ENCODE measurements around the gene CCDC91. TPM values are rescaled to one million over a fixed set of nuclear protein-coding genes. Genes with fewer than 3 reads are reported as not detected.

Gene CCDC91
- total RNA-seq, 1 donor from 2014 or later, result 12.3 TPM

DNA sequence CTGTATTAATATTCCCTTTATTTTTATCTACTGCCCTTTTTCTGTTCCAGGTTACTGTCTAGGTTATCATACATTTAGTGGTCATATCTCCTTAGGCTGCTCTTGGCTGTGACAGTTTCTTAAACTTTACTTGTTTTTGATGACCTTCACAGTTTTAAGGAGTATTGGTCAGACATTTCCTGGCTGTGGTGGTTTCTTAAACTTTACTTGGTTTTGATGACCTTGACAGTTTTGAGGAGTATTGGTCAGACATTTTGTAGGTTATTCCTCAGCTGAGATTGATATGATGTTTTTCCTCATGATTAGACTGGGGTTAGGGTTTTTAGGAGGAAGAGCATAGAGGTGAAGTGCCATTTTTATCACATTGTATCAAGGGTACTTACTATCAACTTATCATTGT is 36.4 kb downstream of the CCDC91 start:
- Mint-ChIP-seq H3K4me3 (ENCODE audit: unreplicated experiment) (no peak overlapping the region), H3K4me1 (ENCODE audit: unreplicated experiment) (no peaks in the 10 kb centered on the region), H3K27me3 (ENCODE audit: unreplicated experiment) (no peaks in the 10 kb centered on the region), H3K36me3 (ENCODE audit: low read depth, unreplicated experiment) (peaks cover 6% of the 10 kb centered on the region), H3K9me3 (ENCODE audit: unreplicated experiment) (no peaks in the 10 kb centered on the region), H3K27ac (ENCODE audit: unreplicated experiment) (no peak overlapping the region)
- DNase-seq (ENCODE audit: low spot score), result no peak
- TF ChIP-seq, protein P1, sequence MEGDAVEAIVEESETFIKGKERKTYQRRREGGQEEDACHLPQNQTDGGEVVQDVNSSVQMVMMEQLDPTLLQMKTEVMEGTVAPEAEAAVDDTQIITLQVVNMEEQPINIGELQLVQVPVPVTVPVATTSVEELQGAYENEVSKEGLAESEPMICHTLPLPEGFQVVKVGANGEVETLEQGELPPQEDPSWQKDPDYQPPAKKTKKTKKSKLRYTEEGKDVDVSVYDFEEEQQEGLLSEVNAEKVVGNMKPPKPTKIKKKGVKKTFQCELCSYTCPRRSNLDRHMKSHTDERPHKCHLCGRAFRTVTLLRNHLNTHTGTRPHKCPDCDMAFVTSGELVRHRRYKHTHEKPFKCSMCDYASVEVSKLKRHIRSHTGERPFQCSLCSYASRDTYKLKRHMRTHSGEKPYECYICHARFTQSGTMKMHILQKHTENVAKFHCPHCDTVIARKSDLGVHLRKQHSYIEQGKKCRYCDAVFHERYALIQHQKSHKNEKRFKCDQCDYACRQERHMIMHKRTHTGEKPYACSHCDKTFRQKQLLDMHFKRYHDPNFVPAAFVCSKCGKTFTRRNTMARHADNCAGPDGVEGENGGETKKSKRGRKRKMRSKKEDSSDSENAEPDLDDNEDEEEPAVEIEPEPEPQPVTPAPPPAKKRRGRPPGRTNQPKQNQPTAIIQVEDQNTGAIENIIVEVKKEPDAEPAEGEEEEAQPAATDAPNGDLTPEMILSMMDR (IDR thresholded peaks at IDR 0.05; ENCODE audit: unreplicated experiment), result no peak

DNA sequence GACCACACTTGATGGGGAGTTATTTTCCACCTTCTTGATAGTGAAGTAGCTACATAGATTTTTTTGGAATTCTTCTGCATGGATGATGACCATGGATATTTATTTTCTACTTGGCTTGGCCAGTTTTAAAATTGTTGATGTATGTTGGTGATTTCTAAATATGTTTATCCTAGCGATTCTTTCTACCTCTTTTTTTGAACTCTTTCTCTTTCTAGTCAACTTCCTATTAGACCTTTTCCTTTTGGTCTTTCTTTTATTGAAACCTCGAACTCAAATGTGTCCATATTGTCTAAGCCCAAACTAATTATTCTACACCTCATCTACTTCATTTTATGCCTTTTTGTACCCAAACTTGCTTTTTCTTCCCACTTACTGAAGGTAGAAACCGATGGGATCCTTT is 37.0 kb downstream of the CCDC91 start:
- no peaks in the 10 kb centered on the region for H3K9me3 Mint-ChIP-seq (ENCODE audit: unreplicated experiment)
- DNase-seq (ENCODE audit: low spot score), result no peak

DNA sequence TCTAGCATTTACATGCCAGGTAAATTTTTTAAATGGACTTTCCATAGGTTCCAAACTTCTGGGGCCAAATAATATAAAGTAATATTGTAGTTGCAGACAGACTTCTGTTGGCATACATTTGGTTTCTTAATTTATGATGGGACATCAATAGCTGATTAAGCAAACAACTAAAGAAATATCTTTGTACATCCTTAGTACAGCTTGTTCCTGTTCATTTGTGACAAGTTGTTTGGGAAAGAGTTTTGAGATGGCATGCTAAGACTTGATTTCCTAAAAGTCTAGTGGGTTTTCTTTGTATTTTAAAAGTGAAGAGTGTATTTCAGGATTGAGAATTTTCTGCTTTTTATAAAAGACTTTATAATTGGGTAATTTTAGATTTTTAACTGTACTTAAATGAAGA is 41.0 kb downstream of the CCDC91 start:
- DNase-seq (ENCODE audit: low spot score), result no peak
- Mint-ChIP-seq H3K27me3 (ENCODE audit: unreplicated experiment) (no peaks in the 10 kb centered on the region), H3K9me3 (ENCODE audit: unreplicated experiment) (no peaks in the 10 kb centered on the region), H3K27ac (ENCODE audit: unreplicated experiment) (no peak overlapping the region), H3K36me3 (ENCODE audit: low read depth, unreplicated experiment) (no peaks in the 10 kb centered on the region), H3K4me1 (ENCODE audit: unreplicated experiment) (no peaks in the 10 kb centered on the region), H3K4me3 (ENCODE audit: unreplicated experiment) (no peak overlapping the region)
- TF ChIP-seq, protein P1 (IDR thresholded peaks at IDR 0.05; ENCODE audit: unreplicated experiment), result no peak

More for the DNA sequence above, 37.0 kb downstream of the CCDC91 start:
- TF ChIP-seq, protein P1 (IDR thresholded peaks at IDR 0.05; ENCODE audit: unreplicated experiment), result no peak
- no peak overlapping the region for H3K4me3 Mint-ChIP-seq (ENCODE audit: unreplicated experiment)
- H3K27me3 Mint-ChIP-seq (ENCODE audit: unreplicated experiment), result no peaks in the 10 kb centered on the region
- no peak overlapping the region for H3K27ac Mint-ChIP-seq (ENCODE audit: unreplicated experiment)
- H3K36me3 Mint-ChIP-seq (ENCODE audit: low read depth, unreplicated experiment), result peaks cover 6% of the 10 kb centered on the region
- H3K4me1 Mint-ChIP-seq (ENCODE audit: unreplicated experiment), result no peaks in the 10 kb centered on the region

DNA sequence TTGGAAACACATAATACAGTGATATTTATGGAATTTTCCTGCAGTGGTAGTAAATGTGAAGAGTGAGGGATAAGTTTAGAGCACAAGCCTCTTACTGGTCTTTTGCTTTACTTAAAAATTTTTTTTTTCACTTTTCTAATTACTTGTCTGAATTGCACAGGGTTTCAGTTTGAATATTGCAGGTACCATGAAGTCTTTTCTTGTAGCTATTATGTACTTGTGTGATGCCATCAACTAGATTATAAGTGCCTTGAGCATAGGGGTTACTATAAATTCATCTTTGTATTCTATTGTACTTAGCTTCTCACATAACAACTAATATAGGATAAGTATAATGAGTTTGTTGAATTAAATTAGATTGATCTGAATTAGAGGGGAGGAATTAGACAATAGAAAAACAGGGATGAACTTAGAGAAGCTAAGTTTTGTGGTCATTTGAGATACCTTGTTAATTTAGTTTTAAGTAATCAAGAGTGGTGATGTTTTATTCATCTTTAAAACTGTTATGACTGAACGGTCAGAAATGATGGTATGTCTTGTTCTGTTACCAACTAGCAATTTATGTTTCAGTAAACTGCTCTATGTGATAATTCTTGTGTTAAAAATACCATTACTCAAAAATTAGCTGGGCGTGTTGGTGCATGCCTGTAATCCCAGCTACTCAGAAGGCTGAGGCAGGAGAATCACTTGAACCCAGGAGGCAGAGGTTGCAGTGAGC is 42.1 kb downstream of the CCDC91 start:
- Mint-ChIP-seq H3K4me3 (ENCODE audit: unreplicated experiment) (no peak overlapping the region), H3K9me3 (ENCODE audit: unreplicated experiment) (no peaks in the 10 kb centered on the region), H3K36me3 (ENCODE audit: low read depth, unreplicated experiment) (no peaks in the 10 kb centered on the region), H3K27me3 (ENCODE audit: unreplicated experiment) (no peaks in the 10 kb centered on the region), H3K27ac (ENCODE audit: unreplicated experiment) (no peak overlapping the region), H3K4me1 (ENCODE audit: unreplicated experiment) (no peaks in the 10 kb centered on the region)
- TF ChIP-seq, protein P1 (IDR thresholded peaks at IDR 0.05; ENCODE audit: unreplicated experiment), result no peak
- no peak for DNase-seq (ENCODE audit: low spot score)

DNA sequence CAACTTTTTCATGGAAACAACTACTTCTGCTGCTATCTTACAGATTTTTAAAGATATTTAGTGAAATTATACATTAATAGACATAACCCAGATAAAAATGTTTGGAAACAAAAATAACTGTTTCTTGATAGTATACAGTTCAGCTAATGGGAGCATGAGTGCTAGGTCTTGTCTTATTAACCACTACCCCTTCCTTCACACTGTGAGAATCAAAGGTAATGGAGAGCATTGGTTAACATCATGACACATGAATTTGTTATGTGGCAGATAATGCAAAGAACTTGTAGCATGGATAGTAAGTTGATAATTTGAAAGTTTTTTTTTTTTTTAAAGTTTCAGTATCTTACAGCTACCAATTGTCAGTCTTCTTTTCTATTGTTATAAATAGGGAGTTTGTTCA is 44.2 kb downstream of the CCDC91 start:
- Mint-ChIP-seq H3K4me3 (ENCODE audit: unreplicated experiment) (no peak overlapping the region), H3K27ac (ENCODE audit: unreplicated experiment) (no peak overlapping the region), H3K27me3 (ENCODE audit: unreplicated experiment) (no peaks in the 10 kb centered on the region), H3K36me3 (ENCODE audit: low read depth, unreplicated experiment) (no peaks in the 10 kb centered on the region), H3K4me1 (ENCODE audit: unreplicated experiment) (no peaks in the 10 kb centered on the region), H3K9me3 (ENCODE audit: unreplicated experiment) (no peaks in the 10 kb centered on the region)
- no peak for DNase-seq (ENCODE audit: low spot score)
- TF ChIP-seq, protein P1 (IDR thresholded peaks at IDR 0.05; ENCODE audit: unreplicated experiment), result no peak

All from endothelial cell (in vitro differentiated cells).